HL-60/S4 treated with phorbol 12-myristate 13-acetate at 8.2 ng/mL for 4 days and 3 days (cell line): ENCODE results near the gene ABHD12.

ENCODE experiments used
- in situ Hi-C: fragments of 300-500 bp; cut with MboI; formaldehyde crosslinking; loops from 2 replicates; pipeline ENCODE4 v1.15.0; 2022; ENCODE audit warnings: low sequenced_read_pairs

Gene ABHD12

DNA sequence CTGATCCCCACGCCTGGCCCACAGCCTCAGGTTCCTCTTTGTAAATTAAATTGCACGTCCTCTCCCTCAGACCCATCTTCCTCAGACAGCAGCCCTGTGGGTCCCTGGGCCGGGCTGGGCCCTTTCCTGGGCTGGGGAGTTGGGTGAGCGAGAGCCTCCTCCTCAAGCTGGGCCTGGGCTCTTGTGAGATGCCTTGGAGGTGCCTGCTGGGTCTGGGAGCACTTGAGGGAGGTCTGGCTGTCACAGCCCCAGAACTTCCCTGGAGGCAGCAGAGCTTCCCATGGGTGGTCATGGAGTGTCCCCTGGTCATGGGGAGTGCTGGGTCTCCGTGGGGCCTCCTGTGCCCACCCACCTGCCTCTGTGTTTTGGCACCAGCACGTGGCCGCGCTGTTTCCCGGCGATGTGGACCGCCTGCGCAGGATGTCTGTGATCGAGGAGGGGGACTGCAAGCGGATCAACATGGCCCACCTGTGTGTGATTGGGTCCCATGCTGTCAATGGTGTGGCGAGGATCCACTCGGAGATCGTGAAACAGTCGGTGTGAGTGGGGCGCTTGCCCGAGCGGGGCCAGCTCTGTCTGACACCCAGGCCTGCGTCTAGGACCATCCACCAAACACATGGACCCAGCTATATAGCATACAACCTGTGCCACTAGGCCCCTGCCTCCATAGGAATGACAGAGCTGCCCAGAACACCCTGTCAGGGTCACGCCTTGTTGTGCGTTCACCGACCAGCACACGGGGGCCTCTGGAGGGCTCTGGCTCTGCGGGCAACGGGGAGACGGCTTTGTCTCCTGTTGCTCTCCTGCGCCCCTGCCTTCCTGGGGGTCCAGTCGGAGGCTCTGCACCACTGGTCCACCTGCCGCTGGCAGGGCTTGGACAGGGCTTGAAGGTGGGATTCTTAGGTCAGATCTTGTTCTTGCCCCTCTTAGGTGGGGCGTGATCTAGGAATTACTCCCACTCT, 109.8 kb downstream of the ABHD12 start:
- in situ Hi-C loops: no loop called here

DNA sequence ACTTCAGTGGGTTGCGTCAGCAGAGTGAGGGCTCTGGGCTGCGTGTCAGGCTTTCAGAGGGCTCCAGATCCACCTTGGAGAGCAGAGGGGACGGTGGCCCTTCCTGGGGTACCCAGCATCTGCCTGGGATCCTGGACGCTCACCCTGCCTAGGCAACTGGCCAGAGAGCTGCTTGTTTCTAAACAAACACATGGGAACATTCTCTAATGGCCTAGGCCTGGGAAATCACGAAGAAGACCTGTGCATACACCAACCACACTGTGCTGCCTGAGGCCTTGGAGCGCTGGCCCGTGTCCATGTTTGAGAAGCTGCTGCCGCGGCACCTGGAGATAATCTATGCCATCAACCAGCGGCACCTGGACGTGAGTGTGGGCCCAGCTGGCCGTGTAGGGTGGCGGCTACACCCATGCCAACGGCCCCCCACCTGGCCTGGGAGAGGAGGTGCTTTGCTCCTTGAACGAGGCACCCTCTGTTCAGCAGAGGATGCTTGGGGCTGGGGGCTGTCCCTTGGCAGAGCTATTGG, 110.5 kb downstream of the ABHD12 start:
- in situ Hi-C loops: no loop called here

DNA sequence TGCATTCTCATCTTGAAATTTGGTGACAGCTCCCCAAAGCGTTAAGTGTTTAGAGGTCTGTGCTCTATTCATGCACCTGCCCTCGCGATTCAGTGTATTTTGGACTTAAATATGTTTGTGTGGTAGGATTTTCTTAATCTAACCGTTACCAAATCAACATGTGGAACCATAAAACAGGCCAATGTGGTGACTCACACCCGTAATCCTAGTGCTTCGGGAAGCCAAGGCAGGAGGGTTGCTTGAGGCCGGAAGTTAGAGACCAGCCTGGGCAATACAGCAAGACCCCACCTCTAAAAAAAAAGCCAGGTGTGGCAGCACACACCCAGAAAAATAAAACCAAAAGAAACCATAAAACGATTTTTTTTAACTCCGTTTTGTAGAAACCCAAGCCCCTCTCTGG, 111.2 kb downstream of the ABHD12 start:
- in situ Hi-C loops: no loop called here

DNA sequence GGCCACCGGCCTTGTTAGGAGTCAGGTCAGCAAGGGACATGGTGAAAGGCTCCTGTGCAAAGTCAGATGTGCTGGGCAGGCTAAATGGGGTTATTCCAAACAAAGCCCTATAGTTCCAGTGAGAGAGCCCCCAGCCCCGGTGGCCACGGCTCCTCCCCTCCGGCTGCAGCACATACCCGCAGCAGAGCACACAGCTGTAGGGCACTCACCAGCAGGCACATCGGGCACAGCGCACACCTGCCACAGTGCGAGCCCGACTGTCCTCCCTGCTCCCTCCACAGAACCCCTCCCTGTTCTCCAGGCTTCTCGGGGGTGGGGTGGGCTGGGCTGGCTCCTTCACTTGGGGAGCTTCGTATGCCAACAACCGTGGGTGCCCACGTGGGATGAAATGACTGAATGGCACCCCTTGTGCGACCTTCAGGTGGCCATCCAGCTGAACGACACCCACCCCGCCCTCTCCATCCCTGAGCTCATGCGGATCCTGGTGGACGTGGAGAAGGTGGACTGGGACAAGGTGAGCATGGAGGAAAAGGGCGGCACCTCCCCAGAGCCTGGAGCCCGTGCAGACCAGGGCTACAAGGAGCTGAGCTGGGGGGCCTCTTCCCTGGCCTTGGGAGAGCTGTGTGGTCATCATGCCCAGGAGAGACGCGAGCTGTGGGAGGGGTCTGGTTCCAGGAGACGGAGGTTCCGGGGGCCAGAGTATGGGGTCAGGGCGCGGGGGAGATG, 111.8 kb downstream of the ABHD12 start:
- in situ Hi-C loops: no loop called here

DNA sequence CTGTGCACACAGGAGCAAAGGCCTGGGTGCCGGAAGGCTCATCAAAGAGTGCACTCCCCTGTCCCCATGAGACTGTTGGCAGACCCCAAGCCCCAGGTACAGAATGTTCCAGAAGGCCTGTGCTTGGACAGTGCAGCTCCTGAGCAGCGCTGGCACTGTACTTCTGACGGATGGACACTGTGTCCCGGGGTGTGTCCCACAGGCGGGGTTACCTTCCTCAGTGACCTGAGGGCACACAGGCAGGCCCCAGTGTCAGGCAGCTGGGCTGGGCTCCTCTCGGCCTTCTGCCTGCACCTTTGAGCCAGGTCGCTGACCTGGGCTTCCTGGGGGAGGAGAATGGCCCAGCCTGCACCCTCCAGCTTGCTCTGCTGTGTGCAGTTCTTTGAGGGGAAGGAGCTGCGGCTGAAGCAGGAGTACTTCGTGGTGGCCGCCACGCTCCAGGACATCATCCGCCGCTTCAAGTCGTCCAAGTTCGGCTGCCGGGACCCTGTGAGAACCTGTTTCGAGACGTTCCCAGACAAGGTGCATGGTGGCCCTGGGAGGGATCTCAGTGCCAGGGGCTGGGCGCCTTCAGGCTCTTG, 112.6 kb downstream of the ABHD12 start:
- in situ Hi-C loops: no loop called here

DNA sequence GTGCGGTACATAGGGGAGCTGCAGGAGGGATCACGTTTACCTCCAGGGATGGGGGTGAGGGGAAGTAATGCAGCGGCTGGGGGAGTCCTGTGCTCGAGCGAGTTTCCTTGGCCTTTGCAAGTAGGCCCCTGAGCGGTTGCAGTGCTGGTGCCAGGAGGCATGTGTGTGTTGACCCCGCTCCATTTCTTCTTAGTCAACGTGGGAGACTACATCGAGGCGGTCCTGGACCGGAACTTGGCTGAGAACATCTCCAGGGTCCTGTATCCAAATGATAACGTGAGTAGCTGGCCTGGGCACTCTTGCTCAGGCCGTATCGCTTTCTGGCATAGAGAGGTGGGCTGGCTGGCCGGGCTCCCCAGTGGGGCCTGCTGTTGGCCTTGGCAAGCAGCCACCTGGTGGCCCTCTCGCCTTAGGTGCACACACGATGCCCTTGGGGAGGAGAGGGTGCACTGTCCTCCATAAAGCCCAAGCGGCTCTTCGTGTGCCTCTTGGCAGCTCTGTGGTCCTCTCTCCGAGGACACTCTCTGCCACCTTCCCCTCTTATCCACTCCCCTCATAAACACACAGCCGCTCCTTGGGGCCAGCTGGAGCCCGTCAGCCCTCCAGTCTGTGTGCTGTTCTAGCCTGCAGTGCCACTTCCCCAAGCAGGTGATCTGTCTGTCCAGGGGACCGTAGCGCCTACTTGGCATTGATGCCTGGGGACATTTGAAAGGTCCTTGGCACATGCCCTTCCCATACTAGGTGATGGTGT, 113.4 kb downstream of the ABHD12 start:
- in situ Hi-C loops: no loop called here

DNA sequence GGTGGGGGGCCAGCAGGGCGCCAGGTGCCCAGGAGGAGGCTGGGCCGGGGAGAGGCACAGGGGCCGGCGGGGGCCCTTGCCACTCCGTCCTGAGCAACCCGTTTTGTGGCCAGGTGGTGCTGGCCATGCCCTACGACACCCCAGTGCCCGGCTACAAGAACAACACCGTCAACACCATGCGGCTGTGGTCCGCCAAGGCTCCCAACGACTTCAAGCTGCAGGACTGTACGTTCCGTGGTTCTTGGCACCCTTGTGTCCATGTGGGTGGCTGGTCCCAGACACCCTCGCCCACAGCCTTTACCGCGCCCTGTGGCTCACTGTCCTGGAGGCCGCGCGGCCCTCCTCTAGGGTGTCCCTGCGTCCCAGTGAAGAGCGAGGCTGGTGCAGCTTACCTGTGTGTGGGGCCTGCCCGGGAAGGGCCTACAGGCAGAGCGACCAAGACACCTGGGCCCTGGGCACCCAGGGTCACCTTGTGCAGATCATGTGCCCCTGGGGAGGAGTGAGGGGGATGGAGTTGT, 114.0 kb downstream of the ABHD12 start:
- in situ Hi-C loops: no loop called here

DNA sequence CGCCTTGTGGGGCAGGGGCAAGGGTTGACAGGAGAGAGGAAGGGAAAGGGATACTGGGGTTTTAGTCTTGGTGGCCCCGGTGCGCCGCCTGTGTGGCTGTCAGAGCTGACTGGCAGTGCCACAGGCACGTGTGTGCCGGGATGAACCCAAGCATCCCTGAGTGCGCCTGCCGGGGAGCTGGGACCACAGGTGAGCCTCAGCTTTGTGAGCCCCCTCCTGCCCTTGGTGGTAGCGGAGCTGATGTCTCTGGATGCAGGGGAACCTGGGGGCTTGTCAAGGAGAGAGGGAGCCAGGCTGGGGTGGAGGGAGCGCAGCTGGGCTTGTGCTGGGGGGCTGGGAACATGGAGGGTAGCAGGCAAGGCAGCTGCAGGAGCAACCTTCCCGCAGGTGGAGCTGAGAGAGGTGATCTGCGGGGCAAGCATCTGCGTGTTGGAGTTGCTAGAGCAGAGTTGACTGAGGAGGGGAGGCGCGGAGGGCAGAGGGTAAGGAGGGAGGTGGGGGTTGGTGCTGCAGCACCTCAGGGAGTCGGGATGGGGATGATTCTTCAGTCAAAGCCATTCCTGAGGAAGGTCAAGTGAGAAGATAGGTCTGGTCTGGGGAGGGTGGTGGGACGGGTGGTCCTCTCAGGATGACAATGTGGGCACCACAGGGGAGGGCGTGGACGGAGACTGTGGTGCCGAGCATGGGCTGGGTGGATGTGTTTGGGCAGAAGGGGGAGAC, 114.7 kb downstream of the ABHD12 start:
- in situ Hi-C loops: no loop called here

DNA sequence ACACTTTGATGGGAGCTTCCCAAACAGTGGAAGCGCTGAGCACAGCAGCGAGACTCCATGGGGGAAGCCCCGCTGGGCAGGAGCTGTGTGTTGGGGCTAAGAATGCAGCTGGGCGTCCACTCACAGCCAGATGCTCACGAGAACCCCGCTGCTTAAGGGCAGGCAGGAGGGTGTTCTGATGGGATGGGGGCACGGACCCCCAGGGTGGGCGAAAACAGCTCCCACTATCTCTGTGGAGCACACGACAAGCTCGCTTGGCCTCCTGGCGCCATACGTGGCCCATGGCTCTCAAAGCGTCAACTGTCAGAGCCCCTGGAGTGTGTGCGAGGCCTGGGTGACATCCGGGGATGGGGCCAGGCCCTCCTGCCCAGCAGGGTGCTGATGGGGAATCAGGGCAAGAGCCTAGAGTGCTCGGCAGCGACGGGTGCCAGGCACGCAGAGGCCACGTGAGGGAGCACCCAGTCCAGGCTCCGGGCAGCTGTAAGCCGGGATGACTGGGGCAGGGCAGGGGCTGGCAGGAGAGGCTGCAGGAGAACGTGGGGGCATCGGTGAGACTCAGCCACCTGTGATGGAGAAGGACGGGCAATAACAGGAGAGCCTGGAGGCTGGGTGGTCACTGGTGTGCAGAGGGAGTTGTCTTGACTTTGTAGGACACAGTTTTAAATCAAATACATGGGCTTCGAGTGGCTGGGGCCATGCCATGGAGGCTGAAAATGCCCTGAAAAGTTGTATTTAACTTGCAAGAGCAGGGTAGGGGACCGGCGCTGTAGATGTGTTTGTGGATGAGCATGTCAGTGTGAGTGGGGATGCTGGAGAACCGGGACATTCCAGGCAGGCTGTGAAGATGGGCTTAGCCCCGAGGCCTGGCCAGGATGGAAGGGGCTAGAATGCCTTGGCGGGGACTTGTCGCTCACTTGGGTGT, 115.5 kb downstream of the ABHD12 start:
- in situ Hi-C loops: no loop called here

DNA sequence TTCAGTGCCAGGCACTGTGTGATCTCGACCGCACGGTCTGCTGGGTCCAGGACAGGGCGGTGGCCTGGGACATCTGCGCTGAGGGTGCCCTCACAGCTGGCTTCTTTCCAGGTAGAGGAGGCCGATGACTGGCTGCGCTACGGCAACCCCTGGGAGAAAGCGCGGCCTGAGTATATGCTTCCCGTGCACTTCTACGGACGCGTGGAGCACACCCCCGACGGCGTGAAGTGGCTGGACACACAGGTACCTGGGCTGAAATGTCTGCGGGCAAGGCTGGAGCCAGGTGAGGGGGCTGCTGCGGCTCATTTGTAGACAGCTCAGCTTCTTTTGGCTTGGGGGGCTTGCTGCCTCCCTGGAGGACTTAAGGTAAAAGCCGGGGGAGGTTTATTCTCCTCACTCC, 116.2 kb downstream of the ABHD12 start:
- in situ Hi-C loops: no loop called here

DNA sequence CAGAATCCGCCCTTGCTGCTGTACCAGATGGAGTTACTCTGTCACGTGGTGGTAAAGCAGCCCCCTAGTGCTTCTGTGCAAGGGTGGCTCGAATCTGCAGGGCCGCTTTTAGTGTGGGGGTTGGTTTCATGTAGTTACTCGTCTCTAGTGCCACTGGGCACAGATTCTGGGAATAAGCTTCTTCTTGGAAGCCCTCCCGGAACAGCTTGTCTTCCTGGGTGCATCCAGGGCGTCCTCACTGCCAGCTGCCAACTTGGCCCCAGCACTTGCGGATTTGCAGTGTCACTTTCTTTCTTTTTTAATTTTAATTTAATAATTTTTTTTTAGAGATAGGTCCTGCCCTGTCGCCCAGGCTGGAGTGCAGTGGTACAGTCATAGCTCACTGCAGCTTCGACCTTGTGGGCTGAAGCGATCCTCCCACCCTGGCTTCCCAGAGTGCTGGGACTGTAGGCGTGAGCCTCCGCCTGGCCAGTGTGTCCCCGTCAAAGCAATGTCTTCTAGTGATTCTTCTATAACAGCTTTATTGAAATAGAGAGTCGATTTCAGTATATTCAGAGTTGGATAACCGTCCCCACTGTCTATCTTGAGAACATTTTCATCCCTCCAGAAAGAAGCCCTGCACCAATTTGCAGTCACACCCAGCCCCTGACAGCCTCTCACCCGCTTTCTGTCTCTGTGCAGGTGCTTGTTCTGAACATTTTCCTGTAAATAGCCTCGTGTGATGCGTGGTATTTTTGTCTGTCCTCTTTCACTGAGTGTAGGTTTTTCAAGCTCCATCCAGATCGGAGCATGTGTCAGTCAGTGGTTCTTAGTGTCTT, 116.9 kb downstream of the ABHD12 start:
- in situ Hi-C loops: no loop called here

DNA sequence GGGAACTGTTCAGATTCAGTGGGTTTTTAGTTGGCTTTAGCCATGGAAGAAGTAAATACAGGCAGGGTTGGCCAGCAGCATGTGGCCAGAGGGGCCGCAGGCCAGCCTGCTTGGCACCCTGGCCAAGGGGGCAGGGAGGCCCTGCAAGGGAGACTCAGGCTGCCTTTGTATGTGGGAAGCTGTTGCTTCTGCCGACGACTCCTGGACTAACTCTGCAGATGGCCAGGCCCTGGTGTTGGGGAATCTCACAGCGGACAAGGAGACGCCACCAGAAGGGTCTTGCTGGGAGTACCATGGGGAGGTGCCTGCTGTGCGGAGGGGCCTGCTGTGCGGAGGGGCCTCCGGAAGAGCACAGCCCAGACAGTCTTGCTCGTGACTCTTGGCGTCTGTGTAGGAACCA, 117.6 kb downstream of the ABHD12 start:
- in situ Hi-C loops: no loop called here

DNA sequence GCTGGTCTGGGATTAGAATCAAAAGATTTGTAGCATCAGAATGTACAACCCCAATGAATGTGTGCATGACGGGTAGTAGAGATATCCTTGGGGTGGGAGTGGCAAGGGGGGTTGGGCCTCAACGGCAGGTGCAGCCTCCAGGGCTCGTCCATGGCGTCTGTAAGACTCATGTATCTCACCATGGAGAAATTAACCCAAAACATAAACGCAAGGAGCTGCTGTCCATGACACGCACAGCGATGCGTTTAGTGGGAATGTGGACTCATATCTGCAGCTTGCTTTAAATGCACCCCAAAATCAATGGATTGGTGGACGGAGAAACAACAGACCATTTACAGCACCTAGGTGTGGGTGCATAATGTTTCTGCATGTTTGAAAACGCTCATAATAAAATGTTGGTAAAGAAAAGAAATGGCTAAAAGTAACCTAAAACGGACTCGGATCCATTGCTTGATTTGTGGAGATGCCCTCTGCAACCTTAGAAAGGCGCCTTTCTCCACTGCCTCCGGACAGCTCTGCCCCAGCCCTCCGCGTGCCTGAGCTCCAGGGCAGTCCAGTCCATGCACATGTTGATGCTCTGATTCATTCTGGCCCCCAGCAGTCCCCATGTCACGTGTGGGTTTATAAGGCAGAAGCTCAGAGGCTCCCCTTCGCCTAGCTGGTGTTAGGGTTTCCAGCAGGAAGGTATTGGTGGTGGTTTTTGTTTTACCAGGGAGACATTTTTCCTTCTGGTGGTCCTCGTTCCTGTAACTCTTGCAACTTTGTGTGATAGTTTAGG, 118.2 kb downstream of the ABHD12 start:
- in situ Hi-C loops: no loop called here

DNA sequence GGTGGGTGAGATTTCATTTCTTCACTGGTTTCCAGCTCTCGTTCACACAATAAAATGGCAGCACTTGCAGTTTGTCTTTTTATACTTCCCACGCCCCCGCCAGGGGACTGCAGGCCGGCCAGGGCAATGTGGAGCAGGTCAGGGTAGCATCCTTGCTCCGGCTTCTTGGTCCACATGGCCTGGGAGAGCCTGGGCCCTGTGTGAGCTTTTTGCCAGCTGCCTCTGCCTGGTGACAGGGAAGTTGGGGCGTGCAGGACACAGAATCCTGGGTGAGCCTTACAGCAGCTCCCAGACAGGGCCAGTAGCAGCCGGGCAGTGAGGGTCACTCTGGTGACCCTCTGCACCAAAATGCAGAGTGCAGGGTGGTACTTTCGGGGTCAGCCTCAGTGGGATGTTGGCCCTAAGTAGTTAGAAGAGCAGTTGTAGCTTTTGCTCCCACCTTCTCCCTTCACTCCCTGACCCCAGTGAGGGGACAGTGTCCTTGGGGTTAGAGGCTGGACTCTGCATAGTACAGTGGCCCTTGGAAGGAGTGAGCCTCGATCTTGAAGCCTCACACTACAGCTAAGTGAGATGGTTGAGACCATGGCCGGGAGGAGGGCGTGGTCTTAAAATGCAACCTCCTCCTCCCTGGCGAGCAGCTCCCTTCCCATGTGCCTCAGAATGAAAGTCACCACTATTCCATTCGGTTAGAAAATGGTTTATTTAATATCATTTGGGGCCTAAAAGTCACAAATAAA, 119.0 kb downstream of the ABHD12 start:
- in situ Hi-C loops: no loop called here

DNA sequence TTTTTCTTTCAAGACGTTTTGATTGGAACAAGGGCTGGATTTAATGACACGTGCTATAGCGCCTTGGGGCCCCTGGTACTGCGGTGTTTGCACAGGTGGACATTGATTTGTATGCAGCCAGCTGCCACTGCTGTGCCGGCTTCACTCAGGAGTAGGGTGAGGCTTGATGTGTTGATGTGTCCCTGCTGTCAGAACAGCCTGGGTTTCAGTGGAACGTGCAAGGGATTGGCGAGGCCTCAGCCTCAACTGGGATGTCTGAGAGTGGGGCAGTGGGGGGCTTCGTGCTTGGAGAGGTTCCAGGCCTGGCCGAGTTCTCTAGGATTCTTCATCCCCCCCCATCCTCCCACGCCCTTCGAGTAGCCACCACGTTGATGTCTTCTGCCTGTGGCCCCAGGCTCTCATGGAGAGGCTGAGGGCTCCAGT, 119.8 kb downstream of the ABHD12 start:
- in situ Hi-C loops: no loop called here

DNA sequence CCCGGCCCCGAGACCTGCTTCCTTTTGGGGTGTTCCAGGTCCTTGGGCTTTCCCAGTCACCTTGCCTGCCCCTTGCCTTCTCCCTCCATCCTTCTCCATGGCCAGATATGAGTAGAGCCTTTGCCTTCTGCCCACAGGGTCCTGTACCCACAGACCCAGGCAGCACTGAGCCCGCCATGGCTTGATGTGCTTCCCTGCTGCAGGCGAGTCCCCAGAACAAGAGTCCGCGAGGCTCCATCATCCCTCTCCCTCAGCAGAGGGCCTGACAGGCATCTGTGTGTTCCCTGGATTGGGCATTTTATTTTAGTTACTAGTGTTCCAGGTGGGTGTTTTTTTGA, 120.8 kb downstream of the ABHD12 start:
- in situ Hi-C loops: no loop called here
